Smooth muscle cell (in vitro differentiated cells): ENCODE results near the gene PRR23C. TPM values are rescaled to one million over a fixed set of nuclear protein-coding genes. Genes with fewer than 3 reads are reported as not detected.

ENCODE experiments used
- DNase-seq: peaks from one replicate; lab custom pipeline; 2025; ENCODE audit not compliant: unreplicated experiment; lab: John Stamatoyannopoulos, UW
- H2AFZ ChIP-seq: fragments of 200-600 bp; sonication (generic); 2 replicates; pipeline ENCODE4 v1.6.0; 2016; ENCODE audit warnings: antibody characterized with exemption, low read depth, mild to moderate bottlenecking
- H3F3A ChIP-seq: fragments of 200-600 bp; sonication (generic); 2 replicates; pipeline ENCODE4 v1.6.0; 2017; ENCODE audit warnings: antibody characterized with exemption, low read depth
- H3K27ac ChIP-seq: fragments of 200-600 bp; sonication (generic); 2 replicates; pipeline ENCODE4 v1.5.1; 2016; ENCODE audit warnings: low read depth, mild to moderate bottlenecking
- H3K27me3 ChIP-seq: fragments of 200-600 bp; sonication (generic); 2 replicates; pipeline ENCODE4 v1.6.1; 2016; ENCODE audit warnings: low read depth, mild to moderate bottlenecking
- H3K36me3 ChIP-seq: fragments of 200-600 bp; sonication (generic); 2 replicates; pipeline ENCODE4 v1.5.1; 2016; ENCODE audit warnings: low read depth
- H3K4me1 ChIP-seq: fragments of 200-600 bp; sonication (generic); 2 replicates; pipeline ENCODE4 v1.5.1; 2016; ENCODE audit warnings: low read depth
- H3K4me2 ChIP-seq: fragments of 200-600 bp; sonication (generic); 2 replicates; pipeline ENCODE4 v1.6.0; 2016; ENCODE audit warnings: mild to moderate bottlenecking
- H3K4me3 ChIP-seq: fragments of 200-600 bp; sonication (generic); 2 replicates; pipeline ENCODE4 v1.5.1; 2016; ENCODE audit warnings: mild to moderate bottlenecking
- H3K79me2 ChIP-seq: fragments of 200-600 bp; sonication (generic); 2 replicates; pipeline ENCODE4 v1.6.0; 2016; ENCODE audit warnings: low read depth, mild to moderate bottlenecking
- H3K9ac ChIP-seq: fragments of 200-600 bp; sonication (generic); 2 replicates; pipeline ENCODE4 v1.6.0; 2016; ENCODE audit warnings: low read depth
- H3K9me3 ChIP-seq: fragments of 200-600 bp; sonication (generic); replicated peaks from 2 replicates; pipeline ENCODE4 v1.5.1; 2016; ENCODE audit warnings: low read depth
- H4K20me1 ChIP-seq: fragments of 200-600 bp; sonication (generic); 2 replicates; pipeline ENCODE4 v1.6.0; 2016; ENCODE audit warnings: low read depth
- WGBS: methylation state at CpG from one replicate; pipeline ENCODE4 v1.1.7; 2016; ENCODE audit warnings: low lambda C conversion rate; 5-methylcytosine and 5-hydroxymethylcytosine counted together
- polyA plus RNA-seq: library from polyadenylated mRNA; unstranded; fragments of >200 nt; fragmentation: Nextera tagmentation; extraction: Ambion mirVana; gene quantifications from 2 replicates; pipeline ENCODE4 v1.2.1, GENCODE V29; 2016
- total RNA-seq: library from RNA; depleted of rRNA; stranded (reverse); fragments of >200 nt; gene quantifications from 2 replicates; pipeline ENCODE4 v1.2.3, GENCODE V29; 2014
- TF ChIP-seq, protein P1 (sequence below): fragments of 200-600 bp; sonication (generic); IDR thresholded peaks from 2 replicates; pipeline ENCODE4 v1.5.1; 2017; ENCODE audit warnings: borderline replicate concordance, mild to moderate bottlenecking, antibody characterized with exemption; ENCODE audit not compliant: insufficient read depth, poor library complexity, severe bottlenecking

PRR23C gene
- total and polyA plus RNA-seq, 2 experiments from 2014 or later: not detected

DNA sequence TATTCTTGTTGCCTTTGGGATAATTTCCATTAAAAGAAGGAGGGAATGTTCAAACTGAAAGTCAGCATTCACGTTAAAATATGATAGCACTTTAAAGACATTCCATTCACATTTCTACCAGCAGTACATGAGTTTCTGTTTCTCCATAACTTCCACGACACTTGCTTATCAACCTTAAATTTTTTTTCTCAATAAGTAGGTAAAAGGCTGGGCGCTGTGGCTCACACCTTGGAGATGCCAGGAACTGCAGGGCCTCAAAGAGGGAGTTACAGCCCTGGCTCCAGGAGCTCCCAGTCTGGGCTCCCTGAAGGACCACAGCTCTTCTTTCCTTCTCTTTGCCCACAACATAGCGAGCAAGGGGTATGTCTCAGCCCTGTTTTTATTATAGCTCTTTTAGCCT lies 42.9 kb upstream of the PRR23C start:
- Histone ChIP-seq H3K4me2 (no peak overlapping the region), H3K4me3 (no peak overlapping the region), H3K9ac (no peak overlapping the region), H3F3A (no peaks in the 10 kb centered on the region), H3K27me3 (no peaks in the 10 kb centered on the region), H3K27ac (no peak overlapping the region), H3K79me2 (no peaks in the 10 kb centered on the region), H3K36me3 (no peaks in the 10 kb centered on the region), H3K9me3 (no peaks in the 10 kb centered on the region), H2AFZ (no peak overlapping the region), H3K4me1 (no peaks in the 10 kb centered on the region), H4K20me1 (no peaks in the 10 kb centered on the region)
- whole genome bisulfite sequencing: 76% methylated on average over 4 of the region's 4 CpGs
- TF ChIP-seq, protein P1, sequence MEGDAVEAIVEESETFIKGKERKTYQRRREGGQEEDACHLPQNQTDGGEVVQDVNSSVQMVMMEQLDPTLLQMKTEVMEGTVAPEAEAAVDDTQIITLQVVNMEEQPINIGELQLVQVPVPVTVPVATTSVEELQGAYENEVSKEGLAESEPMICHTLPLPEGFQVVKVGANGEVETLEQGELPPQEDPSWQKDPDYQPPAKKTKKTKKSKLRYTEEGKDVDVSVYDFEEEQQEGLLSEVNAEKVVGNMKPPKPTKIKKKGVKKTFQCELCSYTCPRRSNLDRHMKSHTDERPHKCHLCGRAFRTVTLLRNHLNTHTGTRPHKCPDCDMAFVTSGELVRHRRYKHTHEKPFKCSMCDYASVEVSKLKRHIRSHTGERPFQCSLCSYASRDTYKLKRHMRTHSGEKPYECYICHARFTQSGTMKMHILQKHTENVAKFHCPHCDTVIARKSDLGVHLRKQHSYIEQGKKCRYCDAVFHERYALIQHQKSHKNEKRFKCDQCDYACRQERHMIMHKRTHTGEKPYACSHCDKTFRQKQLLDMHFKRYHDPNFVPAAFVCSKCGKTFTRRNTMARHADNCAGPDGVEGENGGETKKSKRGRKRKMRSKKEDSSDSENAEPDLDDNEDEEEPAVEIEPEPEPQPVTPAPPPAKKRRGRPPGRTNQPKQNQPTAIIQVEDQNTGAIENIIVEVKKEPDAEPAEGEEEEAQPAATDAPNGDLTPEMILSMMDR: no peak
- no peak for DNase-seq

DNA sequence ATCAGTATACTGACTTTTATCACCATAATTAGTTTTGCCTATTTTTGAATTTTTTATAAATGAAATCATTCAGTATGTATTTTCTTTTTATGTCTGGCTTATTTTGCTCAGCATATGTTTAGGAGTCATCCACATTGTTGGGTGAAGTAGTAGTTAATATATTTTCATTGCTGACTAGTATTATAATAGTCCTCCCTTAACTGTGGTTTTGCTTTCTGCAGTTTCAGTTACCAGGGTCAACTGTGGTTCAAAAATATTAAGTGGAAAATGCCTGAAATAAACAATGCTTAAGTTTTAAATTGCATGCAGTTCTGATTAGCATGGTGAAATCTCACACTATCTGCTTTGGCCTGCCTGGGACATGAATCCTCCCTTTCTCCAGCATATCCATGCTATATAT lies 39.5 kb upstream of the PRR23C start:
- H3K9ac ChIP-seq: no peak overlapping the region
- no peaks in the 10 kb centered on the region for H3K4me1 ChIP-seq
- TF ChIP-seq, protein P1: no peak
- no peaks in the 10 kb centered on the region for H3K79me2 ChIP-seq
- H3K27ac ChIP-seq: no peak overlapping the region
- H3K4me2 ChIP-seq: no peak overlapping the region
- H4K20me1 ChIP-seq: no peaks in the 10 kb centered on the region
- no peaks in the 10 kb centered on the region for H3K36me3 ChIP-seq
- H3K9me3 ChIP-seq: no peaks in the 10 kb centered on the region
- no peak overlapping the region for H3K4me3 ChIP-seq
- H2AFZ ChIP-seq: no peak overlapping the region
- H3K27me3 ChIP-seq: no peaks in the 10 kb centered on the region
- DNase-seq: no peak
- no peaks in the 10 kb centered on the region for H3F3A ChIP-seq

DNA sequence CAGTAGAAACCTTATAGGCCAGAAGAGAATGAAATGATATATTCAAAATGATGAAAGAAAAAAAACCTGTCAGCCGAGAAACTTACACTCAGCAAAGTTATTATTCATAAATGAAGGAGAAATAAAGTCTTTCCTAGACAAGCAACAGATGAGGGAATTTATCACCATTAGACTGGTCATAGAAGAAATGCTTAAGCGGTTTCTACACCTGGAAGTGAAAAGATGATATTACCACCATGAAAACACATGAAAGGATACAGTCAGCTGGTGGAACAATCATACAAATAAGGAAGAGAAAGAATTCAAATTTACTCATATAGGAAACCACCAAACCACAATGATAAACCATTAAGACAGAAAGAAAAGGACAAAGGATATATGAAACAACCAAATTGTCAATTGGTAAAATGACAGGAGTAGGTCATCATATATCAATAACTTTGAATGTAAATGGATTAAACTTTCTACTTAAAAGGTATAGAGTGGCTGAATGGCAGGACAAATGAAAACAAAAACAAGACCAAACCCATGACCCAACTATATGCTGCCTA lies 29.9 kb upstream of the PRR23C start:
- Histone ChIP-seq H3K9me3 (peaks cover 3% of the 10 kb centered on the region), H4K20me1 (no peaks in the 10 kb centered on the region), H3K4me3 (no peak overlapping the region), H3K27ac (no peak overlapping the region), H3K27me3 (no peaks in the 10 kb centered on the region), H3K36me3 (no peaks in the 10 kb centered on the region), H3K79me2 (no peaks in the 10 kb centered on the region), H3F3A (no peaks in the 10 kb centered on the region), H3K9ac (no peak overlapping the region), H3K4me1 (no peaks in the 10 kb centered on the region), H3K4me2 (no peak overlapping the region), H2AFZ (no peak overlapping the region)
- DNase-seq: no peak
- 89% methylated on average over 2 of the region's 2 CpGs for WGBS
- TF ChIP-seq, protein P1: no peak

DNA sequence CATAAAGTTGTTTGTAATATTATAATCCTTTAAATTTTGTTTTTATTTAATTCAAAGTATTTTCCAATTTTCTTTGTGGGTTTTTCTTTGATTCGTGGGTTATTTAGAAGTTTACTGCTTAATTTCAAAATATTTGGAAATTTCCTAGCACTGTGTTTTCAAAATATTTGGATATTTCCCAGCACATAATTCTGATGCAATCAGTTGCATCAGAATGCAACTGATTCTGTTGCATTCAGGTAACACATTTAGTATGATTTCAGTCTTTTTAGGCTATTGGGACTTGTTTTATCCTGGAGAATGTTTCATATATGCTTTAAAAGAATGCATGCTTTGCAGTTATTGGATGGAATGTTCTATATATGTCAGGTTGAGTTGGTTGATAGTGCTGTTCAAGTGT lies 18.2 kb upstream of the PRR23C start:
- Histone ChIP-seq H3K4me1 (no peaks in the 10 kb centered on the region), H3K27ac (no peak overlapping the region), H3K27me3 (no peaks in the 10 kb centered on the region), H3K9me3 (no peaks in the 10 kb centered on the region), H2AFZ (no peak overlapping the region), H3F3A (no peaks in the 10 kb centered on the region), H3K79me2 (no peaks in the 10 kb centered on the region), H3K9ac (no peak overlapping the region), H3K4me3 (no peak overlapping the region), H4K20me1 (no peaks in the 10 kb centered on the region), H3K36me3 (no peaks in the 10 kb centered on the region), H3K4me2 (no peak overlapping the region)
- no peak for DNase-seq
- 43% methylated on average over 1 of the region's 1 CpG for WGBS
- TF ChIP-seq, protein P1: no peak
